Measurements from ENCODE around the gene HADHA.
"Not testable (repeated sequence)": the region's sequence is repeated elsewhere in the genome, so short reads cannot be mapped to it uniquely, and the experiment has no call there.

Gene HADHA
- total RNA-seq: 144 to 165 (median 155) reads per million in 4 experiments

- peak; percentile 76 for DNase-seq
These were observed at the start of gene HADHA, which contains the start of gene HADHB for GRCh38 chr2:26244309-26245230. HADHA (minus strand) TSS chr2:26244632; CDS start chr2:26244596, 36 bp downstream. HADHB (plus strand) TSS chr2:26244939; CDS start chr2:26254255, 9,316 bp downstream.

- DNase-seq: no peak
These were observed 48.2 kb upstream of the HADHA start for GRCh38 chr2:26292646-26293045.

GRCh38 chr2:26290001-26290400 is 45.6 kb upstream of the HADHA start:
- DNase-seq: no peak

- DNase-seq: no peak
These were observed 41.5 kb upstream of the HADHA start for GRCh38 chr2:26285931-26286330.

GRCh38 chr2:26284132-26284531 is 39.7 kb upstream of the HADHA start:
- no peak for DNase-seq

GRCh38 chr2:26283606-26284005 is 39.2 kb upstream of the HADHA start:
- no peak for DNase-seq

- DNase-seq: no peak
These were observed 36.8 kb upstream of the HADHA start for GRCh38 chr2:26281226-26281625.

GRCh38 chr2:26279886-26280285 is 35.5 kb upstream of the HADHA start:
- no peak for DNase-seq

GRCh38 chr2:26276484-26277227 is 32.2 kb upstream of the HADHA start:
- no peak for DNase-seq

GRCh38 chr2:26274058-26274613 is 29.7 kb upstream of the HADHA start:
- DNase-seq: no peak

- DNase-seq: no peak
These were observed 29.1 kb upstream of the HADHA start for GRCh38 chr2:26273501-26273900.

GRCh38 chr2:26270373-26270772 is 25.9 kb upstream of the HADHA start:
- DNase-seq: no peak

GRCh38 chr2:26269571-26270158 is 25.2 kb upstream of the HADHA start:
- DNase-seq: no peak

GRCh38 chr2:26268670-26269385 is 24.4 kb upstream of the HADHA start:
- not testable (repeated sequence) for DNase-seq

GRCh38 chr2:26268213-26268612 is 23.8 kb upstream of the HADHA start:
- DNase-seq: no peak

GRCh38 chr2:26258836-26259235 is 14.4 kb upstream of the HADHA start:
- not testable (repeated sequence) for DNase-seq

- no peak for DNase-seq
These were observed 11.4 kb upstream of the HADHA start for GRCh38 chr2:26255759-26256384.

GRCh38 chr2:26251893-26252292 is 7.5 kb upstream of the HADHA start:
- no peak for DNase-seq

- no peak for DNase-seq
These were observed 5.2 kb upstream of the HADHA start for GRCh38 chr2:26249625-26250024.

- no peak for DNase-seq
These were observed 2.4 kb upstream of the HADHA start for GRCh38 chr2:26246818-26247217.

GRCh38 chr2:26245810-26246209 is 1.4 kb upstream of the HADHA start:
- DNase-seq: no peak

GRCh38 chr2:26245231-26245732 is 850 bp upstream of the HADHA start:
- DNase-seq: peak; percentile 29
